Activated naive CD4-positive, alpha-beta T cell treated with anti-CD3 and anti-CD28 coated beads, Interleukin-2, amount 10 ng/mL, durations not matched to agents 7 days and 5 days (primary cell): ENCODE results near the gene MRNIP.
"Not testable (repeated sequence)": the region's sequence is repeated elsewhere in the genome, so short reads cannot be mapped to it uniquely, and the experiment has no call there.

Source experiments
- CTCF ChIA-PET: fragments of 350-600 bp; sonication (Branson Sonifier 250); formaldehyde crosslinking; loops from one replicate; lab custom pipeline; 2021; ENCODE audit warnings: antibody characterized with exemption; lab: Charles Lee
- DNase-seq: peaks from one replicate; pipeline ENCODE4 v3.0.0-alpha.2; 2020
- H3K27ac Mint-ChIP-seq: one replicate; pipeline ENCODE4 v1.8.0; 2021; ENCODE audit warnings: mild to moderate bottlenecking, moderate library complexity, mixed read lengths
- H3K27me3 Mint-ChIP-seq: one replicate; pipeline ENCODE4 v1.8.0; 2021; ENCODE audit warnings: mild to moderate bottlenecking, mixed read lengths
- H3K36me3 Mint-ChIP-seq: one replicate; pipeline ENCODE4 v1.8.0; 2021; ENCODE audit warnings: mixed read lengths
- H3K4me1 Mint-ChIP-seq: one replicate; pipeline ENCODE4 v1.8.0; 2021; ENCODE audit warnings: mixed read lengths
- H3K4me3 Mint-ChIP-seq: one replicate; pipeline ENCODE4 v1.8.0; 2021; ENCODE audit warnings: mild to moderate bottlenecking, moderate library complexity, mixed read lengths
- H3K9me3 Mint-ChIP-seq: one replicate; pipeline ENCODE4 v1.8.0; 2021; ENCODE audit warnings: mixed read lengths

Gene MRNIP

DNA sequence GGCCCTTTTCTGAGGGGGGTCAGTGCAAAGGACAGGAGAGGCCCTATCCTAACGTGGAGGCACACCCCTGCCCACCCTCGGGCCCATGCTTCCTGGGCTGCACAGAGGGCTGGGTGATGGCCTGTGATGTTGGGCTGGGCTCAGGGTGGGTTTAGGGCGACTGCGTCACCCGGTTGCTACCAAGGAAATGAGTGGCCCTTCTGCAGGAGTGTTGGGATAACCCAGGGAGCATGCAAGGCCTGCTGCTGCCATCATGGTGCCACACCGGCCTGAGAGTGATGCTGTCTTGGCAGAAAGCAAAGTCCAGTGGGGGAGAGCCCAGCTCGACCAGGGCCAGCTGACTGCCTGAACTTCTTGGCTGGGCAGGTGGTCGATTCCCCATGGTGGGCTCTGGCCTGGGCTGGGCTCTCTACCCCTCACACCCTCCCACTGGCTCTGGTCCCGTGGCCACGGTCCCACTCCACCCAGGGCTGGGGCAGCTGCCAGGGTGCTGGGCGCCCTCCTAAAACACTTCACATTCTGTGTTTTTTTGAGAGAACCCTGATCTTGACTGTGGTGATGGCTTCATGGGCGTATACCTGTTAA lies 21.5 kb upstream of the MRNIP start:
- Mint-ChIP-seq H3K27me3 (no peaks in the 10 kb centered on the region), H3K27ac (no peak overlapping the region), H3K4me1 (no peaks in the 10 kb centered on the region), H3K36me3 (peaks cover 46% of the 10 kb centered on the region), H3K9me3 (peaks cover 22% of the 10 kb centered on the region), H3K4me3 (no peak overlapping the region)
- CTCF ChIA-PET = interaction anchor here (1.3 kb wide), 1 partner anchor 11 kb away, joined by 5 read pairs; no protein-coding TSS in a partner anchor
- DNase-seq = no peak

DNA sequence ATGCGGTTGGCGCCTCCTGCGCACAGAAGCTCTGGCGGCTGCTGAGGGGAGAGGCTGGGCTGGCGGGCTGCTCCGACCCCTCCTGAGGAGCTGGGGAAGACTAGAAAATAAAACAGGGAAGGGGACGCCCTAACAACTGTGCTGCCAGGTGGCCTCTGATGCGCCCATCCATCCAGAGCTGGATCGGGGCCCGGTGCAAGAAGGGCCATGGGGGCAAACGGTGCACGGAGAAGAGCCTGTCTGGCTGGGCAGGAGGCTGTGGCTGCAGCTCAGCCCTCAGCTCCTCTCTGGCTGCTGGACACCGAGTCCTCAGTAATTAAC lies 21.0 kb upstream of the MRNIP start:
- DNase-seq = no peak
- no peak overlapping the region for H3K27ac Mint-ChIP-seq
- no peak overlapping the region for H3K4me3 Mint-ChIP-seq
- CTCF ChIA-PET = interaction anchor here (1.3 kb wide), 1 partner anchor 10 kb away, joined by 5 read pairs; no protein-coding TSS in a partner anchor
- H3K27me3 Mint-ChIP-seq = no peaks in the 10 kb centered on the region
- H3K9me3 Mint-ChIP-seq = peaks cover 18% of the 10 kb centered on the region
- no peaks in the 10 kb centered on the region for H3K4me1 Mint-ChIP-seq
- H3K36me3 Mint-ChIP-seq = peaks cover 44% of the 10 kb centered on the region

GRCh38 chr5:179879003-179879689 lies 20.5 kb upstream of the MRNIP start:
- Mint-ChIP-seq H3K4me3 (no peak overlapping the region), H3K27ac (no peak overlapping the region), H3K36me3 (peaks cover 39% of the 10 kb centered on the region), H3K9me3 (peaks cover 13% of the 10 kb centered on the region), H3K4me1 (no peaks in the 10 kb centered on the region), H3K27me3 (no peaks in the 10 kb centered on the region)
- DNase-seq = no peak
- CTCF ChIA-PET = interaction anchor here (1.3 kb wide), 2 partner anchors 10 to 77 kb away, joined by 3 to 5 read pairs; no protein-coding TSS in a partner anchor

GRCh38 chr5:179878222-179879002 lies 19.8 kb upstream of the MRNIP start:
- no peaks in the 10 kb centered on the region for H3K27me3 Mint-ChIP-seq
- no peak overlapping the region for H3K4me3 Mint-ChIP-seq
- H3K36me3 Mint-ChIP-seq = peaks cover 33% of the 10 kb centered on the region
- H3K27ac Mint-ChIP-seq = no peak overlapping the region
- no peaks in the 10 kb centered on the region for H3K4me1 Mint-ChIP-seq
- no peak for DNase-seq
- H3K9me3 Mint-ChIP-seq = peaks cover 7% of the 10 kb centered on the region
- CTCF ChIA-PET = interaction anchor here (1.3 kb wide), 2 partner anchors 9 to 77 kb away, joined by 3 to 5 read pairs; no protein-coding TSS in a partner anchor

- Mint-ChIP-seq H3K27ac (no peak overlapping the region), H3K4me3 (no peak overlapping the region), H3K9me3 (no peaks in the 10 kb centered on the region), H3K27me3 (no peaks in the 10 kb centered on the region), H3K36me3 (peaks cover 22% of the 10 kb centered on the region), H3K4me1 (no peaks in the 10 kb centered on the region)
- CTCF ChIA-PET = interaction anchor here (0.6 kb wide), 1 partner anchor 182 kb away, joined by 4 read pairs; no protein-coding TSS in a partner anchor
- DNase-seq = no peak
Observed at GRCh38 chr5:179876610-179876952, 18.0 kb upstream of the MRNIP start.

DNA sequence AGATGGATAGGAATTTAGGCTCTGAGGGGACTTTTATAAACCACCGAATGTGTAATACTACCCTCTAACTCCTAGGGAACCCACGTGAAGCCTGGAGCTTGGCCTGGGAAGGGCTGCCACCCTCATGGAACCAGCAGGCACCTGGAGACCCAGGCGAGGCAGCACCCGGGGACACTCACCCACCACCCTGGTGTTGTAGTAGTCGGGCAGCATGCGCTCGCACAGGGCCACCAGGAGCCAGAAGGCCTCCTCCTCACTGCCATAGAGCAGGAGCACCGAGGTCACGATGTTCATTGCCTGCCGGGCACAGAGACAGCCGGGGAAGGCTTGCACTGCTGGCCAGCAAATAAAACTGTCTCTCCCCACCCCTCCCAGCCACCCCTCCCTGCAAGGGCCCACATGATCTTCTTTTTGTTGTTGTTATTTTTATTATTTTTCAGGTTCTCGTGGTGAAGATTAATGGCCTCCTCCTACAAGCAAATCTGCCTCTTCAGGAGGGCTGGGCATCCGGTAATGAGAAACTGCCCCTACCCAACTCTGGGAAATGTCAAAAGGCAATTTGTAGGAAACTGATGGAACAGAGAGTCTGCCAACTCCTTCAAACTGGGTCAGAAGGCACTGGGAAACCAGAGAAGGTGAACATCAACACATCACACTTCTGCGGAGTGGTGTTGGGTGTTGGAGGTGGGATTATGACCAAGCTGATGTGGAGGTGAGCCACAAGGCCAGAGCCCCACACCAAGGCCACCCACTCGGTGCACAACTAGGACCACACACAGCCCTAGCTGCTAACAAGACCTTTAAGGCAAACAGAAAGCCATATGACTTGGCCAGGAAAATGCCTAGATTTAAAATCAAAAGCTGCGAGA lies 17.4 kb upstream of the MRNIP start:
- no peak for DNase-seq
- Mint-ChIP-seq H3K4me3 (no peak overlapping the region), H3K4me1 (no peaks in the 10 kb centered on the region), H3K27me3 (no peaks in the 10 kb centered on the region), H3K27ac (no peak overlapping the region), H3K9me3 (no peaks in the 10 kb centered on the region), H3K36me3 (peaks cover 23% of the 10 kb centered on the region)
- CTCF ChIA-PET = no interaction called here

- CTCF ChIA-PET = no interaction called here
- Mint-ChIP-seq H3K27me3 (no peaks in the 10 kb centered on the region), H3K4me1 (no peaks in the 10 kb centered on the region), H3K27ac (no peak overlapping the region), H3K36me3 (peaks cover 24% of the 10 kb centered on the region), H3K4me3 (no peak overlapping the region), H3K9me3 (no peaks in the 10 kb centered on the region)
- no peak for DNase-seq
Observed at GRCh38 chr5:179874536-179875292, 16.1 kb upstream of the MRNIP start.

- Mint-ChIP-seq H3K27me3 (no peaks in the 10 kb centered on the region), H3K36me3 (peaks cover 24% of the 10 kb centered on the region), H3K4me1 (no peaks in the 10 kb centered on the region), H3K4me3 (no peak overlapping the region), H3K27ac (no peak overlapping the region), H3K9me3 (no peaks in the 10 kb centered on the region)
- DNase-seq = no peak
- CTCF ChIA-PET = no interaction called here
Observed at GRCh38 chr5:179874136-179874535, 15.5 kb upstream of the MRNIP start.

DNA sequence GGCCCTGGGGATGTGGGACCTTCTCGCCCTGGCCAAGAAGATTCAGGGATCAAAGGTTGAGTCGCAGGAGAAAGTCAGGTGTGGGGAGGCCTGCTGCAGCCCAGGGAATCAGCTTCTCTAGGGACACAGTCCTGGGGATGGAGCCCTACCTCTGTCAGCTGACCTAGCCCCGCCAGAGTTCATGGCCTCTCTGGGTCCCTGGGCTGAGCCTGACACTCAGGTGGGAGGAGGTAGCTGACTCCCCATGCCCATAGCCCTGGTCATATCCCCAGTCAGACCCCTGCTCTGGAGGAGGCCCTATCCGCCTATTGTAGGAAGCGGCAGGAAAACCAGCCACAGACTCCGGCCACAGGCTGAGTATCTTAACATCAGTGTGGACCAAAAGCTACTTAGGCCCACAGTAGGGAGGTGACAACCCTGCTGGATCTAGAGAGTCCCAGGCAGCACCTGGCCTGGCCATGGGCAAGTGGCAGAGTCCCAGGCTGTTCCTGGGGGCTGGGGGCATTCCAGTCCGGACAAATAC lies 15.0 kb upstream of the MRNIP start:
- Mint-ChIP-seq H3K4me1 (no peaks in the 10 kb centered on the region), H3K27me3 (no peaks in the 10 kb centered on the region), H3K27ac (no peak overlapping the region), H3K4me3 (no peak overlapping the region), H3K36me3 (peaks cover 26% of the 10 kb centered on the region), H3K9me3 (no peaks in the 10 kb centered on the region)
- no peak for DNase-seq
- CTCF ChIA-PET = no interaction called here

DNA sequence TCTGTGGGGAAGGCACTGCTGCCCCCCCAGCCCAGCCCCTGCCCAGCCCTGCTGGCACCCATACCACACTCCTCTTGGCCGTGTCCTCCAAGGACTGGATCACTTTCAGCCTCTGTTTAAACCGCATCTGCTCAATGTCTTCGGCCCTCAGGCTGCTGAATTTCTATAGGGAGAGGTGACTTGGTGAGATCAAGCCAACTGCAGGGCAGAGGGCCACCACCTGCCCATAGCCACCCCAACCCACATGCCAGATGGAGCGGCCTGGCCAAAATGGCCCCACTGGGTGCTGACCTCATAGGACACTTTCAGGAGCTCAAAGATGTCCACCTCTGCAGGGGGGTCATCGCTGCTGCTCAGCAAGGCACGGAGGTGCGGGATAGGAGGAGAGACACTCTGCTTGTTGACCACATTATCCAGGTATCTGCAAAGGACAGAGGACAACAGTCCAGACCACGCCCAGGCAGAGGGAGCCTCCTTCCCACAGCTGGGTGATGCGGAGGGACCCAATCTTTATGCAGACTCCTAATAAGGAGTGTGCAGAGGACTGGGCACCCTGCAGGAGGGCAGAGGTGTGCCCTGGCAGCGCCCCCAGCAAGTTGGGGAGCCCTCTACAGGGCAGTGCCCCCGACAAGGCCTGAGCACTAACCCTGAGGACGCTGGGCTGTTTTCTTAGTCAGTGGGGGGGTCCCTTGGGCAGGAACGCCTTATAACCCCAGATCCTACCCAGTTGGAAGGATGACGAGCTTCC lies 14.4 kb upstream of the MRNIP start:
- Mint-ChIP-seq H3K4me1 (no peaks in the 10 kb centered on the region), H3K4me3 (no peak overlapping the region), H3K27me3 (no peaks in the 10 kb centered on the region), H3K36me3 (peaks cover 26% of the 10 kb centered on the region), H3K27ac (no peak overlapping the region), H3K9me3 (no peaks in the 10 kb centered on the region)
- CTCF ChIA-PET = no interaction called here
- no peak for DNase-seq

DNA sequence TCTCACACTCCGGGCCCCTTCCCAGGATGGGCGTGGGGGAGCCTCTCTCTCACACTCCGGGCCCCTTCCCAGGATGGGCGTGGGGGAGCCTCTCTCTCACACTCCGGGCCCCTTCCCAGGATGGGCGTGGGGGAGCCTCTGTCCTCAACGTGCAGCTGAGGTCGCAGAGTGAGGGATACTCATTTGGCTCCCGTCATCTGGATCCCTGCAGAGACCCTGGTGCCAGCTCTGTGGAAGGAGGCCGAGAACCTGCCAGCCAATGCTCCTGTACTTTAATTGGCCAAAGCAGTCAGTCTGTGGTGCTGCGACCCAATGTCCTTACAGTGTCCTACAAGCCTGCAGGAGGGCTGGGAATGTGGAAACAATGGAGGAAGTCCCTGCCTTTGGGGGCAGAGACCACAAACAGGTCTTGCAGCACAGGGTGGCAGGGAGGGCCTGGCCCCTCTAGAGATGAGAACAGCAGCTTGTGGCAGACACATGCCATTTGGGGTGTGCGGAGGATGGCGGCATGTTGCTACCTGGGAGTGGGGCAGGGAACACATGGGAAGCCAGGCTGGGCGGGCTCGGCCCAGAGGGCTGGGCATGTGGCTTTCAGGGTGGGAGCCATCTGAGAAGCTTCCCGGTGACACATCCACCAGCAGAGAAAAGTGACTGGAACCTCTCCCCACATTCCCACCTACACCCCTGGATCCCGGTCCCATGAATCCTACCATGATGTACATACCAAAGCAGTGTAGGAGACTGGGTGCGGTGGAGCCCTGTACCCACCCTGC lies 13.6 kb upstream of the MRNIP start:
- no peak overlapping the region for H3K4me3 Mint-ChIP-seq
- no peaks in the 10 kb centered on the region for H3K9me3 Mint-ChIP-seq
- H3K27ac Mint-ChIP-seq = no peak overlapping the region
- CTCF ChIA-PET = interaction anchor here (2.1 kb wide), 1 partner anchor 40 kb away, joined by 4 read pairs; no protein-coding TSS in a partner anchor
- peaks cover 21% of the 10 kb centered on the region for H3K36me3 Mint-ChIP-seq
- no peaks in the 10 kb centered on the region for H3K4me1 Mint-ChIP-seq
- no peak for DNase-seq
- H3K27me3 Mint-ChIP-seq = no peaks in the 10 kb centered on the region

- not testable (repeated sequence) for H3K4me3 Mint-ChIP-seq, H3K9me3 Mint-ChIP-seq, DNase-seq, H3K27ac Mint-ChIP-seq, H3K27me3 Mint-ChIP-seq, H3K4me1 Mint-ChIP-seq
- CTCF ChIA-PET = interaction anchor here (1.0 to 2.1 kb wide), 3 partner anchors 11 to 220 kb away, joined by 4 to 6 read pairs (median 4); no protein-coding TSS in a partner anchor
- peaks cover 19% of the 10 kb centered on the region for H3K36me3 Mint-ChIP-seq
Observed at GRCh38 chr5:179871533-179871932, 12.9 kb upstream of the MRNIP start.
